GM12878 (cell line): ENCODE measurements around the gene CTXN1. TPM values are rescaled to one million over a fixed set of nuclear protein-coding genes. Genes with fewer than 3 reads are reported as not detected.

Source experiments
- ATAC-seq: fragments of 200-7000 bp; cut with Tn5 transposase; 3 replicates; pipeline ENCODE4 v1.9.1; 2020; ENCODE audit warnings: mild to moderate bottlenecking, moderate library complexity
- BruUV-seq: library from RNA; stranded (reverse); fragments of 400-500 nt; replicated peaks from 2 replicates; lab custom pipeline; 2021; lab: Mats Ljungman, UMichigan
- CTCF ChIA-PET: fragments of 300-600 bp; sonication (Branson Sonifier 250); formaldehyde crosslinking; extraction: SDS; loops from one replicate; lab custom pipeline; 2021; ENCODE audit warnings: inconsistent platforms; lab: Yijun Ruan, JAX
- POLR2A ChIA-PET: fragments of 350-600 bp; formaldehyde crosslinking; extraction: SDS; loops from one replicate; lab custom pipeline; 2021; ENCODE audit warnings: inconsistent platforms; lab: Charles Lee
- RAD21 ChIA-PET: fragments of 300-600 bp; sonication (Branson Sonifier 250); formaldehyde crosslinking; loops from one replicate; lab custom pipeline; 2023; ENCODE audit warnings: antibody characterized with exemption; ENCODE audit not compliant: unreplicated experiment; lab: Charles Lee
- SMC1A ChIA-PET: fragments of 300-600 bp; sonication (Branson Sonifier 250); formaldehyde crosslinking; loops from one replicate; lab custom pipeline; 2023; ENCODE audit not compliant: unreplicated experiment, uncharacterized antibody; lab: Charles Lee
- DNase-seq: peaks from one replicate; pipeline ENCODE4 v3.0.0-alpha.2; 2011; ENCODE audit warnings: low read depth, low spot score
- FAIRE-seq: peaks from 3 replicates; lab custom pipeline; 2011; peaks lifted over from hg19 to GRCh38; lab: Jason Lieb, UNC
- H2AFZ ChIP-seq: 2 replicates; pipeline ENCODE4 v1.6.0; 2011; ENCODE audit warnings: low read depth, low read length, control low read depth; ENCODE audit not compliant: control insufficient read depth
- H3K27ac ChIP-seq: 2 replicates; pipeline ENCODE4 v1.5.1; 2011; ENCODE audit warnings: control low read depth; ENCODE audit not compliant: control insufficient read depth, insufficient read depth
- H3K27me3 ChIP-seq, 2 experiments: replicated peaks in 1 of 2; 2 replicates each; pipeline versions ENCODE4 v1.6.0 to v1.6.1; 2011; ENCODE audit warnings: low read length in 1 of 2; ENCODE audit not compliant: control insufficient read depth in 2 of 2, insufficient read depth in 2 of 2
- H3K36me3 ChIP-seq, 2 experiments: 2 replicates each; pipeline ENCODE4 v1.5.1; 2011; ENCODE audit warnings: low read length in 1 of 2; ENCODE audit not compliant: control insufficient read depth in 2 of 2, insufficient read depth in 2 of 2
- H3K4me1 ChIP-seq: 2 replicates; pipeline ENCODE4 v1.6.1; 2011; ENCODE audit warnings: mild to moderate bottlenecking, low read length, moderate library complexity, mixed read lengths; ENCODE audit not compliant: control insufficient read depth, insufficient read depth
- H3K4me2 ChIP-seq: 2 replicates; pipeline ENCODE4 v1.6.0; 2011; ENCODE audit warnings: control low read depth; ENCODE audit not compliant: control insufficient read depth, insufficient read depth
- H3K4me3 ChIP-seq: fragments of 200-600 bp; sonication (generic); 2 replicates; pipeline ENCODE4 v1.5.1; 2016
- H3K79me2 ChIP-seq: 2 replicates; pipeline ENCODE4 v1.6.0; 2011; ENCODE audit warnings: low read length; ENCODE audit not compliant: control insufficient read depth, insufficient read depth
- H3K9ac ChIP-seq: 2 replicates; pipeline ENCODE4 v1.8.0; 2011; ENCODE audit warnings: low read length, control low read depth, mixed read lengths; ENCODE audit not compliant: control insufficient read depth, insufficient read depth
- H3K9me3 ChIP-seq: replicated peaks from 3 replicates; pipeline ENCODE4 v1.5.1; 2011; ENCODE audit warnings: mild to moderate bottlenecking, low read length; ENCODE audit not compliant: control insufficient read depth, insufficient read depth
- H4K20me1 ChIP-seq: 2 replicates; pipeline ENCODE4 v1.6.0; 2011; ENCODE audit not compliant: control insufficient read depth, insufficient read depth
- BCLAF1 ChIP-seq: fragments of 450-650 bp; IDR thresholded peaks from 2 replicates; pipeline ENCODE4 v1.6.1; 2017; ENCODE audit warnings: antibody characterized with exemption, mild to moderate bottlenecking, moderate library complexity
- BHLHE40 ChIP-seq, 2 experiments: fragments of 450-650 bp in 1 of 2; IDR thresholded peaks; 2 replicates each; pipeline ENCODE4 v1.6.1; 2011 to 2017; ENCODE audit warnings: low read depth in 2 of 2, borderline replicate concordance in 1 of 2, improper control_type of control experiment in 1 of 2, low read length in 1 of 2, mild to moderate bottlenecking in 1 of 2
- IKZF2 ChIP-seq, 2 experiments: fragments of 450-650 bp; IDR thresholded peaks; 2 replicates each; pipeline ENCODE4 v1.6.1; 2017; ENCODE audit warnings: mild to moderate bottlenecking in 2 of 2, moderate library complexity in 2 of 2
- KDM1A ChIP-seq: fragments of 200-600 bp; sonication (generic); IDR thresholded peaks from 2 replicates; pipeline ENCODE4 v1.6.1; 2016; ENCODE audit warnings: borderline replicate concordance
- LARP7 ChIP-seq: fragments of 450-650 bp; IDR thresholded peaks from 2 replicates; pipeline ENCODE4 v1.6.1; 2017; ENCODE audit warnings: mild to moderate bottlenecking
- NFIC ChIP-seq: IDR thresholded peaks from 2 replicates; pipeline ENCODE4 v1.6.1; 2012; ENCODE audit warnings: low read depth, mild to moderate bottlenecking, inconsistent platforms, low read length, moderate library complexity
- NR2F1 ChIP-seq: fragments of 450-650 bp; conservative IDR thresholded peaks from 2 replicates; pipeline ENCODE4 v1.6.1; 2017; ENCODE audit warnings: mild to moderate bottlenecking
- PBX3 ChIP-seq: IDR thresholded peaks from 2 replicates; pipeline ENCODE4 v1.6.1; 2011; ENCODE audit warnings: mild to moderate bottlenecking, low read depth, low read length, moderate library complexity; ENCODE audit not compliant: insufficient replicate concordance
- RCOR1 ChIP-seq: conservative IDR thresholded peaks from 2 replicates; pipeline ENCODE4 v1.6.1; 2012; ENCODE audit warnings: low read depth, low read length, improper control_type of control experiment
- SMAD1 ChIP-seq: fragments of 450-650 bp; IDR thresholded peaks from 2 replicates; pipeline ENCODE4 v1.6.1; 2018; ENCODE audit warnings: mild to moderate bottlenecking, low read depth; ENCODE audit not compliant: partially characterized antibody
- SREBF1 ChIP-seq: IDR thresholded peaks from 2 replicates; pipeline ENCODE4 v1.6.1; 2012; ENCODE audit warnings: mild to moderate bottlenecking, low read length
- WGBS: methylation state at CpG from one replicate; pipeline ENCODE4 v1.1.6; 2016; ENCODE audit warnings: low lambda C conversion rate; ENCODE audit not compliant: insufficient replicate concordance, insufficient coverage; ENCODE audit errors: missing lambda C conversion rate; 5-methylcytosine and 5-hydroxymethylcytosine counted together
- in situ Hi-C: fragments of 300-500 bp; cut with MboI; formaldehyde crosslinking; loops from 9 replicates; pipeline ENCODE4 v1.14.3; 2018; ENCODE audit warnings: mixed read lengths
- intact Hi-C: fragments of 100-400 bp; cut with micrococcal nuclease; formaldehyde crosslinking; loops from one replicate; pipeline ENCODE4 v1.14.2; 2022; ENCODE audit not compliant: unreplicated experiment
- polyA plus RNA-seq, 11 experiments: library from polyadenylated mRNA; depleted of rRNA in 4 of 11; unstranded in 6 of 11; stranded (reverse) in 5 of 11; fragments of >200 nt; fragmentation: Nextera tagmentation in 4 of 11; fragmentation: Illumina TruSeq in 1 of 11; extraction: Ambion mirVana in 4 of 11; extraction: Trizol in 1 of 11; gene quantifications; 1 replicate in 1 of 11; 2 replicates in 10 of 11; pipeline versions ENCODE4 v1.2.1 to v1.2.3, GENCODE V29; 2011 to 2016; ENCODE audit warnings: inconsistent platforms in 2 of 11, missing spikeins in 2 of 11, low read depth in 1 of 11
- total RNA-seq, 4 experiments: library from RNA; depleted of rRNA in 3 of 4; stranded (reverse); fragments of >200 nt in 3 of 4; fragmentation: Illumina TruSeq in 1 of 4; extraction: Trizol in 1 of 4; gene quantifications; 2 replicates each; pipeline versions ENCODE4 v1.2.1 to v1.2.3, GENCODE V29; 2013 to 2021
- TF ChIP-seq, protein P1 (sequence below), 3 experiments: IDR thresholded peaks in 2 of 3; conservative IDR thresholded peaks in 1 of 3; 2 replicates each; pipeline ENCODE4 v1.5.1; 2011; ENCODE audit warnings: low read depth in 3 of 3, low read length in 3 of 3, mild to moderate bottlenecking in 3 of 3, control low read depth in 2 of 3, moderate library complexity in 2 of 3, inconsistent platforms in 1 of 3, mixed read lengths in 1 of 3; ENCODE audit not compliant: control insufficient read depth in 2 of 3, insufficient read depth in 1 of 3; ENCODE audit errors: extremely low read depth in 1 of 3
- TF ChIP-seq, protein P2 (sequence below): fragments of 450-650 bp; IDR thresholded peaks from 2 replicates; pipeline ENCODE4 v1.6.1; 2017; ENCODE audit warnings: mild to moderate bottlenecking, low read depth, inconsistent platforms; ENCODE audit not compliant: poor library complexity, severe bottlenecking
- TF ChIP-seq, protein P3 (sequence below): IDR thresholded peaks from 2 replicates; pipeline ENCODE4 v1.6.1; 2012; ENCODE audit warnings: low read depth, low read length, improper control_type of control experiment

The CTXN1 gene
- total and polyA plus RNA-seq, 10 of the 15 experiments (the other 5 are each of a cell fraction or from before 2014, with no cell fraction given): 0.04 to 1.0 (median 0.38) TPM; not detected in 4

- Histone ChIP-seq H3K9me3 (no peaks in the 10 kb centered on the region), H4K20me1 (no peaks in the 10 kb centered on the region; the same call in 1 of the 2 replicates), H3K27me3 (no peaks in the 10 kb centered on the region), H3K4me1 (peaks cover 5% of the 10 kb centered on the region; the same call in 1 of the 2 replicates), H3K9ac (no peak overlapping the region), H3K4me2 (peak overlapping the region; percentile 55; the same call in 1 of the 2 replicates), H2AFZ (peak overlapping the region; percentile 29; the same call in 1 of the 2 replicates), H3K79me2 (no peaks in the 10 kb centered on the region), H3K27ac (no peak overlapping the region), H3K4me3 (no peak overlapping the region), H3K36me3 (peaks cover 0 to 3% of the 10 kb centered on the region in 2 experiments; a peak in 2 of 4 replicates)
- ChIA-PET RAD21 (no interaction called here), CTCF (no interaction called here), POLR2A (no interaction called here), SMC1A (no interaction called here)
- ATAC-seq (peak; percentile 57), FAIRE-seq (peak; percentile 91), DNase-seq (no peak)
- in situ Hi-C loops (no loop called here), intact Hi-C loops (loop anchor here (1.0 kb wide), 1 partner anchor 72 kb away; no protein-coding TSS in a partner anchor)
- BruUV-seq: no TSS peak
- WGBS: 4% methylated on average over 51 of the region's 98 CpGs
- TF ChIP-seq, protein P1, sequence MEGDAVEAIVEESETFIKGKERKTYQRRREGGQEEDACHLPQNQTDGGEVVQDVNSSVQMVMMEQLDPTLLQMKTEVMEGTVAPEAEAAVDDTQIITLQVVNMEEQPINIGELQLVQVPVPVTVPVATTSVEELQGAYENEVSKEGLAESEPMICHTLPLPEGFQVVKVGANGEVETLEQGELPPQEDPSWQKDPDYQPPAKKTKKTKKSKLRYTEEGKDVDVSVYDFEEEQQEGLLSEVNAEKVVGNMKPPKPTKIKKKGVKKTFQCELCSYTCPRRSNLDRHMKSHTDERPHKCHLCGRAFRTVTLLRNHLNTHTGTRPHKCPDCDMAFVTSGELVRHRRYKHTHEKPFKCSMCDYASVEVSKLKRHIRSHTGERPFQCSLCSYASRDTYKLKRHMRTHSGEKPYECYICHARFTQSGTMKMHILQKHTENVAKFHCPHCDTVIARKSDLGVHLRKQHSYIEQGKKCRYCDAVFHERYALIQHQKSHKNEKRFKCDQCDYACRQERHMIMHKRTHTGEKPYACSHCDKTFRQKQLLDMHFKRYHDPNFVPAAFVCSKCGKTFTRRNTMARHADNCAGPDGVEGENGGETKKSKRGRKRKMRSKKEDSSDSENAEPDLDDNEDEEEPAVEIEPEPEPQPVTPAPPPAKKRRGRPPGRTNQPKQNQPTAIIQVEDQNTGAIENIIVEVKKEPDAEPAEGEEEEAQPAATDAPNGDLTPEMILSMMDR (IDR thresholded peaks at IDR 0.05 in 2 of 3, conservative IDR thresholded peaks at IDR 0.05 in 1 of 3; ENCODE audit: control insufficient read depth in 2 of 3, extremely low read depth in 1 of 3, insufficient read depth in 1 of 3, low read depth in 3 of 3, low read length in 3 of 3): peak; percentile 75 to 85 (median 82)
- TF ChIP-seq PBX3 (no peak), BHLHE40 (IDR thresholded peaks at IDR 0.05; ENCODE audit: borderline replicate concordance in 1 of 2, low read depth in 2 of 2, low read length in 1 of 2) (peak in 1 of 2 experiments; percentile 33; a peak in 1 of 4 replicates), SREBF1 (no peak), KDM1A (no peak), NFIC (no peak), LARP7 (peak; percentile 75; the same call in 1 of the 2 replicates), IKZF2 (IDR thresholded peaks at IDR 0.05) (no peak), NR2F1 (0 out of 2 replicates have a peak, but pooled peaks have one; percentile 33), SMAD1 (no peak), RCOR1 (no peak), BCLAF1 (no peak)
- TF ChIP-seq, protein P2, sequence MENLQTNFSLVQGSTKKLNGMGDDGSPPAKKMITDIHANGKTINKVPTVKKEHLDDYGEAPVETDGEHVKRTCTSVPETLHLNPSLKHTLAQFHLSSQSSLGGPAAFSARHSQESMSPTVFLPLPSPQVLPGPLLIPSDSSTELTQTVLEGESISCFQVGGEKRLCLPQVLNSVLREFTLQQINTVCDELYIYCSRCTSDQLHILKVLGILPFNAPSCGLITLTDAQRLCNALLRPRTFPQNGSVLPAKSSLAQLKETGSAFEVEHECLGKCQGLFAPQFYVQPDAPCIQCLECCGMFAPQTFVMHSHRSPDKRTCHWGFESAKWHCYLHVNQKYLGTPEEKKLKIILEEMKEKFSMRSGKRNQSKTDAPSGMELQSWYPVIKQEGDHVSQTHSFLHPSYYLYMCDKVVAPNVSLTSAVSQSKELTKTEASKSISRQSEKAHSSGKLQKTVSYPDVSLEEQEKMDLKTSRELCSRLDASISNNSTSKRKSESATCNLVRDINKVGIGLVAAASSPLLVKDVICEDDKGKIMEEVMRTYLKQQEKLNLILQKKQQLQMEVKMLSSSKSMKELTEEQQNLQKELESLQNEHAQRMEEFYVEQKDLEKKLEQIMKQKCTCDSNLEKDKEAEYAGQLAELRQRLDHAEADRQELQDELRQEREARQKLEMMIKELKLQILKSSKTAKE: no peak
- TF ChIP-seq, protein P3, sequence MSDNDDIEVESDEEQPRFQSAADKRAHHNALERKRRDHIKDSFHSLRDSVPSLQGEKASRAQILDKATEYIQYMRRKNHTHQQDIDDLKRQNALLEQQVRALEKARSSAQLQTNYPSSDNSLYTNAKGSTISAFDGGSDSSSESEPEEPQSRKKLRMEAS: peak; percentile 82
These were observed 624 bp downstream of the CTXN1 start for GRCh38 chr19:7925171-7925851.
